Right lobe of liver (tissue), 6 donors: ENCODE measurements around the gene PPP1R9A. TPM values are rescaled to one million over a fixed set of nuclear protein-coding genes. Genes with fewer than 3 reads are reported as not detected.

Experiments
- ATAC-seq, 4 donors: fragments of 200-7000 bp; cut with Tn5 transposase; one replicate each; pipeline ENCODE4 v1.9.1; 2020; ENCODE audit warnings: mild to moderate bottlenecking in 4 of 4, moderate library complexity in 4 of 4
- DNase-seq, 3 donors: peaks; one replicate each; pipeline ENCODE4 v3.0.0-alpha.2; 2020
- H3K27ac ChIP-seq, 3 donors: fragments of 200-600 bp; one replicate each; pipeline ENCODE4 v1.8.0; 2022
- H3K27me3 ChIP-seq, 2 donors: fragments of 200-600 bp; one replicate each; pipeline ENCODE4 v1.8.0; 2022
- H3K36me3 ChIP-seq, 4 donors: fragments of 200-600 bp; sonication (generic) in 1 of 4; one replicate each; pipeline versions ENCODE4 v1.5.1 to v1.8.0; 2017 to 2022; ENCODE audit warnings: control low read depth in 1 of 4
- H3K4me1 ChIP-seq, 4 donors: fragments of 200-600 bp; sonication (generic) in 1 of 4; one replicate each; pipeline versions ENCODE4 v1.5.1 to v1.8.0; 2017 to 2022; ENCODE audit warnings: control low read depth in 1 of 4
- H3K4me3 ChIP-seq, 3 donors: fragments of 200-600 bp; one replicate each; pipeline ENCODE4 v1.8.0; 2022
- H3K9me3 ChIP-seq, 4 donors: fragments of 200-600 bp; sonication (generic) in 1 of 4; one replicate each; pipeline versions ENCODE4 v1.5.1 to v1.8.0; 2017 to 2022; ENCODE audit warnings: control low read depth in 1 of 4
- POLR2A ChIP-seq: fragments of 450-650 bp; IDR thresholded peaks from one replicate; pipeline ENCODE4 v1.6.1; 2017; ENCODE audit warnings: antibody characterized with exemption, mild to moderate bottlenecking
- WGBS: methylation state at CpG from one replicate; pipeline ENCODE4 v1.1.6; 2018; ENCODE audit warnings: low coverage, low lambda C conversion rate; ENCODE audit not compliant: insufficient coverage; ENCODE audit errors: missing lambda C conversion rate; 5-methylcytosine and 5-hydroxymethylcytosine counted together
- intact Hi-C, 2 donors: fragments of 100-400 bp; cut with DNase I; formaldehyde crosslinking; loops; one replicate each; pipeline versions ENCODE4 v1.11.2 to v1.14.1; 2022
- total RNA-seq, 6 experiments: library from RNA; depleted of rRNA in 2 of 6; stranded (reverse); fragments of >200 nt in 2 of 6; fragmentation: NEBNext Ultra II Directional in 3 of 6; extraction: Animal tissue kit (Norgen Biotek cat#: 25700) in 3 of 6; gene quantifications; one replicate each; pipeline versions ENCODE4 v1.1.0 to v1.2.4, GENCODE V29; 2016 to 2023
- TF ChIP-seq, protein P1 (sequence below), 4 donors: fragments of 200-600 bp in 3 of 4; fragments of 450-650 bp in 1 of 4; IDR thresholded peaks; one replicate each; pipeline versions ENCODE4 v1.5.1 to v1.8.0; 2016 to 2022; ENCODE audit warnings: antibody characterized with exemption in 4 of 4, mild to moderate bottlenecking in 2 of 4
- donor health status: DM: no; HTN: yes; CAD: no.
- donor health status: DM: no; HTN: no; CAD: no.
- donor health status: DM: no; HTN: no; CAD: no.
- donor health status: DM: no; HTN: yes; CAD: no.
- donor health status: DM: no; HTN: yes; CAD: no.

Gene PPP1R9A
- total RNA-seq, 6 experiments from 2014 or later = 0.49 to 2.0 (median 0.81) TPM

DNA sequence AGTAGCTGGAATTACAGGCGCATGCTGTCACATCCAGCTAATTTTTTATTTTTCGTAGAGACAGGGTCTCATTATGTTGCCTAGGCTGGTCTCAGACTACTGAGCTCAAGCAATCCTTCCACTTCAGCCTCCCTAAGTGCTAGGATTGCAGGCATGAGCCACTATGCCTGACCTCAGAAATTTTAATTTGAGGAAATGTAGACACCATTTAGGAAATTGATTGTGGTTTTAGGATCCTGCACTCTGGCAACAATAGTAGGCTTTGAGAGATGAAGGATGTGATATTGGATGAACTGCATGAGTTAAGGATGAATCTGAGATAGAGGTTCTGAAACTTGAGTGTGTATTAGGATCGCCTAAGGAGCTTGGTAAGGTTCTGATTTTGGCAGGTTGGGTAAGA, 66.5 kb downstream of the PPP1R9A start:
- TF ChIP-seq, protein P1, sequence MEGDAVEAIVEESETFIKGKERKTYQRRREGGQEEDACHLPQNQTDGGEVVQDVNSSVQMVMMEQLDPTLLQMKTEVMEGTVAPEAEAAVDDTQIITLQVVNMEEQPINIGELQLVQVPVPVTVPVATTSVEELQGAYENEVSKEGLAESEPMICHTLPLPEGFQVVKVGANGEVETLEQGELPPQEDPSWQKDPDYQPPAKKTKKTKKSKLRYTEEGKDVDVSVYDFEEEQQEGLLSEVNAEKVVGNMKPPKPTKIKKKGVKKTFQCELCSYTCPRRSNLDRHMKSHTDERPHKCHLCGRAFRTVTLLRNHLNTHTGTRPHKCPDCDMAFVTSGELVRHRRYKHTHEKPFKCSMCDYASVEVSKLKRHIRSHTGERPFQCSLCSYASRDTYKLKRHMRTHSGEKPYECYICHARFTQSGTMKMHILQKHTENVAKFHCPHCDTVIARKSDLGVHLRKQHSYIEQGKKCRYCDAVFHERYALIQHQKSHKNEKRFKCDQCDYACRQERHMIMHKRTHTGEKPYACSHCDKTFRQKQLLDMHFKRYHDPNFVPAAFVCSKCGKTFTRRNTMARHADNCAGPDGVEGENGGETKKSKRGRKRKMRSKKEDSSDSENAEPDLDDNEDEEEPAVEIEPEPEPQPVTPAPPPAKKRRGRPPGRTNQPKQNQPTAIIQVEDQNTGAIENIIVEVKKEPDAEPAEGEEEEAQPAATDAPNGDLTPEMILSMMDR (IDR thresholded peaks at IDR 0.05) = no peak
- no peak for TF ChIP-seq POLR2A
- H3K4me1 ChIP-seq = no peaks in the 10 kb centered on the region
- no peak for ATAC-seq
- WGBS = 82% methylated on average over 3 of the region's 3 CpGs
- DNase-seq = no peak
- H3K4me3 ChIP-seq = no peak overlapping the region
- H3K27ac ChIP-seq = no peak overlapping the region
- H3K36me3 ChIP-seq = no peaks in the 10 kb centered on the region
- intact Hi-C loops = no loop called here
- no peaks in the 10 kb centered on the region for H3K27me3 ChIP-seq
- no peaks in the 10 kb centered on the region for H3K9me3 ChIP-seq

DNA sequence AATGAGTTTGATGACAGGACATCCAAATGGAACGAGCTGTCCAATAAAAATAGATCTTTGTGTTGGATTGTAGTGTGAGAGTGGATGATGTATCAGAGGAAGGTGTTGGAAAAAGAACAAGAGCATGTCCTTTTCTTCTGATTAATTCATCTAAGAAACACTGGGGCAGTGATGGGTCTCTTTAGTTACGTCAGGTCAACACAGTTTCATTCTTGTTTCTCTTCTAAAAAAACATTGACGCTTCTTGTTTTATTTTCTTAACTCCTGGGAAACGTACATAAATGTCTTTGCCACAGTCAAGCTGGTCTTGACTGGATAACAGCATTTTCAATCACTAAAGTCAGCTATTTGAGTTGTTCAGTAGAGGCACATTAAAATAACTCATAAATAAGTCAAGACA, 67.0 kb downstream of the PPP1R9A start:
- intact Hi-C loops = no loop called here
- no peaks in the 10 kb centered on the region for H3K9me3 ChIP-seq
- H3K27ac ChIP-seq = no peak overlapping the region
- ATAC-seq = no peak
- no peak overlapping the region for H3K4me3 ChIP-seq
- TF ChIP-seq, protein P1 (IDR thresholded peaks at IDR 0.05) = no peak
- no peak for TF ChIP-seq POLR2A
- DNase-seq = no peak
- 66% methylated on average over 4 of the region's 4 CpGs for WGBS
- H3K4me1 ChIP-seq = no peaks in the 10 kb centered on the region
- H3K36me3 ChIP-seq = no peaks in the 10 kb centered on the region
- H3K27me3 ChIP-seq = no peaks in the 10 kb centered on the region

DNA sequence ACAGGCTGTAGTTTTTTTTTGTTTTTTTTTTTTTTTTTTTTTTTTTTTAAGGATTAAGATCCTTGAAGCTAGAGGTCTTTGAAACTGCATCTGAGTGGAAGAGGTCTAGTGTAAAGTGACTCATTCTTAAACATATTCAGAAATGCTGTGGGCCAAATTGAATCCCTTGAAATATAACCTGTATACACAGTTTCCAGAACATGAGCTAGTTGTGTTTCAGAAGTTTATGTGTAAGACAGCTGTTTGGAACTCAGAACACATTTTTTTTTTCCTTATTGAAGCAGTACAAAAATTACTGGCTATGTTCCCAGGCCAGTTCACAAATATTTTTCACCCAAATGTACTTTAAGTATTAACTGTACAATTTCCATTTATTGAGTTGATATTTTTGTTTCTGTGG, 67.9 kb downstream of the PPP1R9A start:
- DNase-seq (no peak), ATAC-seq (no peak)
- no peak overlapping the region for H3K4me3 ChIP-seq
- no peaks in the 10 kb centered on the region for H3K36me3 ChIP-seq
- no peaks in the 10 kb centered on the region for H3K27me3 ChIP-seq
- no peaks in the 10 kb centered on the region for H3K4me1 ChIP-seq
- no peak overlapping the region for H3K27ac ChIP-seq
- TF ChIP-seq POLR2A = no peak
- TF ChIP-seq, protein P1 (IDR thresholded peaks at IDR 0.05) = no peak
- H3K9me3 ChIP-seq = no peaks in the 10 kb centered on the region
- intact Hi-C loops = no loop called here

DNA sequence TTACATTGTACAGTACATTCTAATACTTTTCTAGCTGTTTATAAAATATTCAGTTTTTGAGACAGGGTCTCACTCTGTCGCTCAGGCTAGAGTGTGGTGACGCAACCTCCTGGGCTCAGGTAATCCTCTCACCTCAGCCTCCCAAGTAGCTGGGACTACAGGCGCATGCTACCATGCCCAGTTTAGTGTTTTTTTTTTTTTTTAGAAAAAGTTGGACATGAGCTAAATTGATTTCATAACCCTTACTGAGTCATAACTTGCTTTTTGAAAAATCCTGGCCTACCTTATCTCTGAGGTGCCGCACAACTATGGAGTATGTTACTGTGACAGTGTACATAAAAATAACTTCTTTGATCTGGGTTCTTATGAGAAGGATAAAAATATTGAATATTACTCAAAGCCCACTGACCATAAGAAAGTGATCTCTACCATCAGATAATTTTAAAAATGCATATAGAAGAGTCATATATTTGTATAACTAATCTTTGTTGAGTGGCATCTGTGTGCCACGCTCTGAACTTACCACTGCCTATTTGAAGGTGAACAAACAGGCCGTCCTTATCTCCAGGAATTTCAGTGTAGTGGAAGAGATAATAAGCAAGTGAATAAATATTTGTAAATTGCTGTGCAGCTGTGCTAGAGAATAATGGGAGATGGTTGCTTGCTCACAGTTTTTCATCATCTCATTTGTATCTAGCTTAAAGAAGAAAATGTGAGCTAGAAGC, 73.2 kb downstream of the PPP1R9A start:
- DNase-seq = no peak
- Histone ChIP-seq H3K27ac (no peak overlapping the region), H3K36me3 (no peaks in the 10 kb centered on the region), H3K4me3 (no peak overlapping the region), H3K27me3 (no peaks in the 10 kb centered on the region), H3K9me3 (no peaks in the 10 kb centered on the region), H3K4me1 (no peaks in the 10 kb centered on the region)
- 65% methylated on average over 6 of the region's 6 CpGs for WGBS
- no peak for ATAC-seq
- no peak for TF ChIP-seq POLR2A
- TF ChIP-seq, protein P1 (IDR thresholded peaks at IDR 0.05) = no peak
- intact Hi-C loops = no loop called here

DNA sequence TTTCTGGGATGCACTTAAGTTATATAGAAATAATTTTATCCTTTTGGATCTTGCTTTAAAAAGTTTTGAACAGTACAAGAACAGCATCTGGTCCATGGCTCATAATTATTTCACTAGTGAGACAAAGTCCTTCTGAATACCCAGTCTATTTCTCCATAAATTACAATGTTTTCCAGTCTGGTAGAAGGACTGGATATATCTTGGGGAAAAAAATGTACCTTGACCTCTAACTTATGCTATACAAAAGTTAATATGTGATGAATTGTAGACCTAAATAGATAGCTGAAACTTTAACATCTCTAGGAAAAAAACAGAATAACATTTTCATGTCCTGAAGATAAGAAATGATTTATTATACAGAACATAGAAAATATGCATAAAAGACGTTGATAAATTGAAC, 88.5 kb downstream of the PPP1R9A start:
- Histone ChIP-seq H3K36me3 (no peaks in the 10 kb centered on the region), H3K9me3 (no peaks in the 10 kb centered on the region), H3K4me3 (no peak overlapping the region), H3K4me1 (no peaks in the 10 kb centered on the region), H3K27ac (no peak overlapping the region), H3K27me3 (no peaks in the 10 kb centered on the region)
- intact Hi-C loops = no loop called here
- ATAC-seq = no peak
- DNase-seq = no peak
- no peak for TF ChIP-seq POLR2A
- TF ChIP-seq, protein P1 (IDR thresholded peaks at IDR 0.05) = no peak
- 56% methylated on average over 1 of the region's 1 CpG for WGBS
